Measurements from ENCODE around the gene KRTAP10-5.
A peak's percentile ranks its signal among the peaks of the same experiment; 100 is the strongest.

Gene KRTAP10-5

DNA sequence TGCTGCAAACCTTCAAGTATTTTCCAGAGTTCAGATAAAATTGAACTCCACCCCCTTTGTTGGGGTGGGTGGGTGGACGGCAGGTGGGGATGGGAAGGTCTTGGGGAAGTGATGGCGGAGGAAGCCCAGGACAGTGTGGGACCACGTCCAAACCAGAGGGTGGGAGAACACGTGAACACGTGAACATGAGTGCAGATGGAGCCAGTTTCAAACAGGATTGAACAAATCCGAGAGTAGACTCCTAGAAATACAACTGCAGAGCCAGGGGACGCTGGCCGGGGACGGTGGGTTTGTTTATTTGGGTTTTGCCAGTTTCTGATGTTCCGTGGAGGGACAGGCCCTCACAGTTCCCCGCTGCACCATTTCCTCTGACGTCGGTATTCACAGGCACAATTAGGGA is 32.0 kb downstream of the KRTAP10-5 start:
- DNase-seq, result no peak

DNA sequence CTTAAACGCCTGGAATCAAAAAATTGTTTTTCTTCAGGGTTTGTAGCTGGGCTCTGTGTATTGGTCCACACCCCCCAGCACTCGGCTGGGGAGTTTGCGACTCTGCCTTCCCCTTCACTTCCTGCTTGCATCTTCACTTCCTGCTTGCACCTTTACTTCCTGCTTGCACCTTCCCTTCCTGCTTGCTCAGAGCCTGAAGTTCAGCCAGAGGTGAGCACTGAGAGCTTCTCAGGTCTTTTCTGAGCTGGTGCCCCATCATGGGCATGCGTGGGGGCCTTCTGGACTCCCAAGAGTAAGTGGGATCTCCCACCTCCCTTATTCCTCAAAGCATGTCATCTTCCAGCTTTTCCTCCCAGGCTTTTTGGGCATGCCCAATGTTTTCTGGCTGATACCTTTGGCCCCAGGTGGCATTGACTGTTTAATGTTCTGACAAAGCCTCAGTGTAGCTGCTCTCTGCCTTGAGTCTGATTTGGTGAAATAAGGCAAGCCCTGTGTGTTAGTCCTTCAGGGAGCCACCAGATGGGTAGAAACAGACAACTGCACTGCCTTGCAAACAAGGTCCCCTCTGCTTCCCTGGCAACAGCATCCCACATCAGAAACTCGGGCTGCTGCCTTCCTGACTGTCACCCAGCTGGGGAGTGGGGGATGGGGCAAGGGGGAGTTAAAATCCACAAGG is 32.6 kb downstream of the KRTAP10-5 start:
- DNase-seq, result peak; percentile 52

DNA sequence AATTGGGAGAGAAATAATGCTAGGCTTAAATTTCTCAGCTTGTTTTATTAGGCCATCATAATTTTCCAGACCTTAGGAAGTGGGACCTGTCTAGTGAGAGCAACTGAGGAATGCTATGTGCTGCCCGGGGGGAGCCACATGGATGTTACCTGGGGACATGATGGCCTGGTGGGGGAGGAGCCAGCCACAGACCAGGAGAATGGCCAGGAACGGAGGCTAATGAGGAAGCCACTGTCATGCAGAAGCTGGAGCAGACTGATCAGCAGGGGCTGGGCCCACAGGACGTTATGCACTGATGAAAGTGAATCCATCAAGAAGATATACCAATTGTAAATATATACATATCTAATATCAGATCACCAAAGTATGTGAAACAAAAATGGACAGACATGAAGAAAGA is 35.8 kb downstream of the KRTAP10-5 start:
- DNase-seq, result no peak

DNA sequence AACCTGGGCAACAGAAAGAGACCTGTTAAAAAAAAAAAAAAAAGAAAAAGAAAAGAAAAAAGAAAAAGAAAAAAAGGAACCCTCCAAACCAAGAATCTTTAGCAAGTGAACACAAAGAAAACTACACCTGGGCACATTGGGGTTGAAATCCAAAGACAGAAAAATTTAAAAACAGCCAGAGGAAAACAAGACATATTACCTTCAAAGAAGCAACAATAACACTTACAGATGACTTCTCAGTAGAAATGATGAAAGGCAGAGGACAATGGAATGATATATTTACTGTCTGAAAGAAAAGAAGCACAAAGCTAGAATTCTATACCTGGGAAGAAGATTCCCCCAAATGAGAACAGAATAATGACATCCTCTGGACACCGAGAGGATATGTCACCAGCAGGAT is 37.7 kb downstream of the KRTAP10-5 start:
- DNase-seq, result no peak

- no peak for DNase-seq
These were observed 39.6 kb downstream of the KRTAP10-5 start for GRCh38 chr21:44540741-44541288.

GRCh38 chr21:44539991-44540666 is 40.3 kb downstream of the KRTAP10-5 start, which contains the start of gene KRTAP10-1:
Gene KRTAP10-1 (minus strand): TSS chr21:44540195. CDS start chr21:44540150, 45 bp downstream.
- DNase-seq, result no peak

GRCh38 chr21:44539046-44539445 is 41.4 kb downstream of the KRTAP10-5 start:
- no peak for DNase-seq

- no peak for DNase-seq
These were observed 42.2 kb downstream of the KRTAP10-5 start for GRCh38 chr21:44537930-44538911.

- no peak for DNase-seq
These were observed 44.4 kb downstream of the KRTAP10-5 start for GRCh38 chr21:44535963-44536362.

DNA sequence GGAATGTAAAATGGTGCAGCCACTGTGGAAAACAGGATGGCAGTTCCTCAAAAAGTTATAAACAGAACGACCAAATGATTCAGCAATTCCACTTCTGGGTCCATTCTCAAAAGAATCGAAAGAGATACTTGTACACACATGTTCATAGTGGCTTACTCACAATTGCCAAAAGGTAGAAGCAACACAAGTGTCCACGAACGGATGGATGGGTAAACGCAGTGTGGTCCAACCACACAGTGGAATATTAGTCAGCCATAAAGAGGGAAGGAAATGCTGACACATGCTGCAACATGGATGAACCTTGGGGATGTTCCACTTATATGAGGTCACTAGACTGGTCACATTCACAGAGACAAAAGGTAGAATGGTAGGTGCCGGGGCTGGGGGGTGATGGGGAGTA is 45.7 kb downstream of the KRTAP10-5 start:
- no peak for DNase-seq

DNA sequence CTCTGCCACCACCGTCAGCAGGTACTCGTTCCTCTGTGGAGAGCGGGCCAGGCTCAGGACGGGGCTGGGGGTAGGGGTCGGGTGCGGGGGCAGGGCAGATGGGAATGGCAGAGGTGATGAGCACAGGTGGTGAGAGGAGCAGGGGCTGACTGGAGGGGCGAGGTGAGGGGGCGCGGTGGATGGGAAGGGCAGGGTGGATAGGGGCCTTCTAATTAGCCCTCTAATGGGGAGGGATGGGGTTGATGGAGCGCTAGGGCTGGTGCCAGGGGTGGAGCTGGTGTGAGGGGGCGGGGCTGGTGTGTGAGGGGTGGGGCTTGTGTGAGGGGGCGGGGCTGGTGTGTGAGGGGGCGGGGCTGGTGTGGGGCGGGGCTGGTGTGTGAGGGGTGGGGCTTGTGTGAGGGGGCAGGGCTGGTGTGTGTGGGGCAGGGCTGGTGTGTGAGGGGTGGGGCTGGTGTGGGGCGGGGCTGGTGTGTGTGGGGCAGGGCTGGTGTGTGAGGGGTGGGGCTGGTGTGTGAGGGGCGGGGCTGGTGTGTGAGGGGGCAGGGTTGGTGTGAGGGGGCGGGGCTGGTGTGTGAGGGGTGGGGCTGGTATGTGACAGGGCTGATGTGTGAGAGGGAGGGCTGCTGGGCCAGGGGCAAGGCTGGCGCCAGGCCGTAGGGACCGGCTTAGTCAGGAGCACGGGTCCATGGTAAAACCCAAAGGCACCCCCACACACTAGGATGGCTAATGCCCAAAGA is 46.3 kb downstream of the KRTAP10-5 start:
- no peak for DNase-seq

GRCh38 chr21:44533121-44533890 is 47.1 kb downstream of the KRTAP10-5 start:
- DNase-seq, result no peak

DNA sequence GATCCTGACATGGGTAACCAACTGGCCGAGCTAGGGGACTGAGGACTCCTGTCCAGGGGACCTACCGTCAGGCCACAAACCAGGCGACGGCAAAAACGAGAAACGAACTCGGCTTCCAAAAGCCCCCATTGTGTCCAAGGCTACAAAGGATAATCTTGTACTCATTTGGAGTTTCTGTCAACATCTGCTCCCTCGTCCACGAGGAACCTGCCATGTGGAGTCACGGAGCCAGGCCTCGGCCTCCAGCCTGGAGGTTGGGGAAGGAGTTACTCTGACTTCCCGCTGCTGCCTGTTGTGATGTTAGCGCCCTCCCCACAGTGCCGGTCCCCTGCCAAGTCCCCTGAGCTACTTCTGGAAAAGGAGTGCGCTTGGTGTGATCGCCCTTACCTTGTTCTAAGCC is 47.7 kb downstream of the KRTAP10-5 start:
- no peak for DNase-seq

DNA sequence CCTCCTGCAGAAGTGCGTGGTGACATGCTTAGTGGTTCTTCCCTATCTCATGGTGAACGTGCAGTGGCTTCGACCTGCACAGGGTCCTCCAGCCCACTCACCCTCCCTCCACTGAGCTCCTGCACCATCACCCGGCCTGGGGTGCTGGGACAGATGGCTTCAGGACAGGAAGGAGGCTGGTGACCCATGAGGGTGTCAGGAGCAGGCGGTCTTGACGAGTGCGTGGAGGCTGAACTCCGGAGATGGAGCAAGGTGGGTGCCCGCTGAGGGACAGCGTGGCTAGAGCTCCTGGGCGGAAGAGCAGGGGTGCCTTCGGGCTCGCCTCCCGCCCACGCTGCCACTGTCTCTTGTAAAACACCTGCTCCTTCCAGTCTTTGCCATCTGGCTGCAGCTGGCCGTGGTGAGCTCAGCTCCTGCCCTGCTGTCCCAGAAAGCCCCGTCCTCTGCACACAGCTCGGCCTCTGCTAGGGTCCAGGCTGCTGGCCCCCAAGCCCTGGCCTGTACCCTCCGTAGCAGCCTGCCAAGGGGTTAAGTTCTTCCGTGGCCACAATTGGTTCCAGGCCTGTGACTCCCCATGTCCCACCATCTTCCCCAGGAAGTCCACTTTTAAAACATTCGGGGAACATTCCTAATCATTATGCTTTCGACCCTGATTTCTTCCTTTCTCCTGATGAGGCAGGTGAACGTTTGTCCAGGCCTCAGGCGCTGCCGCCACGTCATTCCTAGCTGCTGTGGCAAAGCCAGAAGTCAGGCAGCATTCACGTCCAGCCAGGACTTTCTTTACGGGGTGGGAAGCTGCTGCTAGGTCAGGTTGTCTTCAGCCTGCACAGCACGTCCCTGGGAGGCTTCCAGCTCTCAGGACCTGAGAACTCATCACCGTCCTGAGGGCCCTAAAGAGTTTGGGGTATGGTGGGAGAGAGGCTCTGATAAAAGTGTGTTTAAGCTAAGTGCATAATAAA is 48.5 kb downstream of the KRTAP10-5 start:
- DNase-seq, result no peak

GRCh38 chr21:44530903-44531605 is 49.4 kb downstream of the KRTAP10-5 start:
- no peak for DNase-seq

GRCh38 chr21:44530221-44530902 is 50.0 kb downstream of the KRTAP10-5 start:
- DNase-seq, result no peak

- DNase-seq, result no peak
These were observed 50.8 kb downstream of the KRTAP10-5 start for GRCh38 chr21:44529503-44530125.
